ENCODE data around the gene FAM107B. TPM values are rescaled to one million over a fixed set of nuclear protein-coding genes. Genes with fewer than 3 reads are reported as not detected.

The FAM107B gene
- total and polyA plus RNA-seq, 4 donors, result 24.9 to 58.1 (median 30.9) TPM

DNA sequence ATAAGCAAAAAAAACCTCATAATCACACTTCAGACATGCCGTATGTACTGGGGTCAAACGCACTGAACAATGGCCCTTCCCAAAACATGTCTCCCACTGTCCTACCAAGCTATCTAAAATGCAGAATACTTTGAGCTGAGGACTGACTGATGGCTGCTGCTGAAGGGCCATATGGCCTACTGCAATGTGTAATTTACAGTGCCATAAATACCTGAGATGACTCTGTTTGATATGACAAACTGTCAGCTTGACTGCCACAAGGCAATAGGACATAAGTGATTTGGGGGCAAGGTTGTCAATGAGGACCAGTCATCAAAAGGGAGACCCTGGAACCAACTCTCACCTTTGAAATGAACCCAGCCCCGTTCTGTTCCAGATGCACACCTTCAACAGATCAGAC, 256.5 kb downstream of the FAM107B start:
- H3K4me1 ChIP-seq (ENCODE audit: control insufficient read depth in 4 of 4, insufficient read depth in 4 of 4, low read length in 3 of 4), result no peaks in the 10 kb centered on the region
- H3K9ac ChIP-seq (ENCODE audit: low read depth in 1 of 2, low read length in 2 of 2), result no peak overlapping the region
- H3K9me3 ChIP-seq (ENCODE audit: control insufficient read depth in 4 of 4, low read length in 3 of 4), result peaks cover 0 to 3% (median 0%) of the 10 kb centered on the region in 4 donors
- H3K27me3 ChIP-seq (ENCODE audit: control insufficient read depth in 4 of 4, insufficient read depth in 4 of 4, low read length in 3 of 4), result no peaks in the 10 kb centered on the region
- 95% methylated on average over 3 of the region's 3 CpGs for WGBS
- TF ChIP-seq NR2F2 (IDR thresholded peaks at IDR 0.05), result no peak
- no peak for TF ChIP-seq YY1 (IDR thresholded peaks at IDR 0.05)
- TF ChIP-seq, protein P1, sequence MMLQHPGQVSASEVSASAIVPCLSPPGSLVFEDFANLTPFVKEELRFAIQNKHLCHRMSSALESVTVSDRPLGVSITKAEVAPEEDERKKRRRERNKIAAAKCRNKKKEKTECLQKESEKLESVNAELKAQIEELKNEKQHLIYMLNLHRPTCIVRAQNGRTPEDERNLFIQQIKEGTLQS (IDR thresholded peaks at IDR 0.05), result no peak
- TF ChIP-seq REST (IDR thresholded peaks at IDR 0.05), result no peak
- TF ChIP-seq, protein P2, sequence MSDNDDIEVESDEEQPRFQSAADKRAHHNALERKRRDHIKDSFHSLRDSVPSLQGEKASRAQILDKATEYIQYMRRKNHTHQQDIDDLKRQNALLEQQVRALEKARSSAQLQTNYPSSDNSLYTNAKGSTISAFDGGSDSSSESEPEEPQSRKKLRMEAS (IDR thresholded peaks at IDR 0.05), result no peak
- no peak for TF ChIP-seq GABPA (IDR thresholded peaks at IDR 0.05 in 1 of 2, conservative IDR thresholded peaks at IDR 0.05 in 1 of 2)
- TF ChIP-seq CTCF (IDR thresholded peaks at IDR 0.05; ENCODE audit: low read depth, low read length, missing input control), result no peak
- TF ChIP-seq EGR1 (IDR thresholded peaks at IDR 0.05; ENCODE audit: low read depth in 2 of 2), result no peak
- TF ChIP-seq, protein P3, sequence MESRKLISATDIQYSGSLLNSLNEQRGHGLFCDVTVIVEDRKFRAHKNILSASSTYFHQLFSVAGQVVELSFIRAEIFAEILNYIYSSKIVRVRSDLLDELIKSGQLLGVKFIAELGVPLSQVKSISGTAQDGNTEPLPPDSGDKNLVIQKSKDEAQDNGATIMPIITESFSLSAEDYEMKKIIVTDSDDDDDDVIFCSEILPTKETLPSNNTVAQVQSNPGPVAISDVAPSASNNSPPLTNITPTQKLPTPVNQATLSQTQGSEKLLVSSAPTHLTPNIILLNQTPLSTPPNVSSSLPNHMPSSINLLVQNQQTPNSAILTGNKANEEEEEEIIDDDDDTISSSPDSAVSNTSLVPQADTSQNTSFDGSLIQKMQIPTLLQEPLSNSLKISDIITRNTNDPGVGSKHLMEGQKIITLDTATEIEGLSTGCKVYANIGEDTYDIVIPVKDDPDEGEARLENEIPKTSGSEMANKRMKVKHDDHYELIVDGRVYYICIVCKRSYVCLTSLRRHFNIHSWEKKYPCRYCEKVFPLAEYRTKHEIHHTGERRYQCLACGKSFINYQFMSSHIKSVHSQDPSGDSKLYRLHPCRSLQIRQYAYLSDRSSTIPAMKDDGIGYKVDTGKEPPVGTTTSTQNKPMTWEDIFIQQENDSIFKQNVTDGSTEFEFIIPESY (IDR thresholded peaks at IDR 0.05), result no peak
- H3K36me3 ChIP-seq (ENCODE audit: control insufficient read depth in 4 of 4, insufficient read depth in 3 of 4, low read depth in 1 of 4, low read length in 3 of 4), result peaks cover 7 to 41% (median 33%) of the 10 kb centered on the region in 4 donors
- H3K27ac ChIP-seq (ENCODE audit: low read depth in 1 of 2, low read length in 2 of 2), result no peak overlapping the region
- DNase-seq (ENCODE audit: low spot score), result no peak
- no peak overlapping the region for H3K4me3 ChIP-seq (ENCODE audit: low read depth in 1 of 3, low read length in 3 of 3)

GRCh38 chr10:14513123-14513522, 261.6 kb downstream of the FAM107B start:
- Histone ChIP-seq H3K9me3 (ENCODE audit: control insufficient read depth in 4 of 4, low read length in 3 of 4) (peaks cover 0 to 3% (median 0%) of the 10 kb centered on the region in 4 donors), H3K27ac (ENCODE audit: low read depth in 1 of 2, low read length in 2 of 2) (no peak overlapping the region), H3K27me3 (ENCODE audit: control insufficient read depth in 4 of 4, insufficient read depth in 4 of 4, low read length in 3 of 4) (no peaks in the 10 kb centered on the region), H3K4me1 (ENCODE audit: control insufficient read depth in 4 of 4, insufficient read depth in 4 of 4, low read length in 3 of 4) (no peaks in the 10 kb centered on the region), H3K36me3 (ENCODE audit: control insufficient read depth in 4 of 4, insufficient read depth in 3 of 4, low read depth in 1 of 4, low read length in 3 of 4) (peaks cover 0 to 25% (median 12%) of the 10 kb centered on the region in 4 donors), H3K9ac (ENCODE audit: low read depth in 1 of 2, low read length in 2 of 2) (no peak overlapping the region), H3K4me3 (ENCODE audit: low read depth in 1 of 3, low read length in 3 of 3) (no peak overlapping the region)
- no peak for DNase-seq (ENCODE audit: low spot score)
- WGBS, result 83% methylated on average over 4 of the region's 4 CpGs
- TF ChIP-seq JUND (IDR thresholded peaks at IDR 0.05), result no peak
- no peak for TF ChIP-seq CTCF (IDR thresholded peaks at IDR 0.05; ENCODE audit: low read depth, low read length, missing input control)
- TF ChIP-seq, protein P3 (IDR thresholded peaks at IDR 0.05), result no peak
- TF ChIP-seq SP1 (IDR thresholded peaks at IDR 0.05), result no peak
- no peak for TF ChIP-seq RAD21 (IDR thresholded peaks at IDR 0.05)
- TF ChIP-seq, protein P2 (IDR thresholded peaks at IDR 0.05), result no peak
- TF ChIP-seq, protein P1 (IDR thresholded peaks at IDR 0.05), result no peak
- TF ChIP-seq FOXA2 (IDR thresholded peaks at IDR 0.05), result no peak
